Suprapubic skin (tissue), 4 donors: ENCODE data around the gene CES4A.

Experiments
- CTCF ChIP-seq, 2 donors: fragments of 200-600 bp in 1 of 2; fragments of 450-650 bp in 1 of 2; sonication (generic) in 1 of 2; IDR thresholded peaks; one replicate each; pipeline ENCODE4 v1.5.1; 2016 to 2019; ENCODE audit warnings: antibody characterized with exemption in 2 of 2, mild to moderate bottlenecking in 1 of 2, moderate library complexity in 1 of 2
- EP300 ChIP-seq: sonication (generic); formaldehyde crosslinking; IDR thresholded peaks from one replicate; pipeline ENCODE4 v1.6.1; 2017; ENCODE audit warnings: antibody characterized with exemption
- POLR2A ChIP-seq, 2 donors: fragments of 450-650 bp; IDR thresholded peaks; one replicate each; pipeline ENCODE4 v1.6.1; 2017; ENCODE audit warnings: antibody characterized with exemption in 2 of 2, mild to moderate bottlenecking in 2 of 2, moderate library complexity in 2 of 2
- POLR2AphosphoS5 ChIP-seq, 3 donors: sonication (generic); formaldehyde crosslinking; IDR thresholded peaks; one replicate each; pipeline ENCODE4 v1.6.1; 2017; ENCODE audit warnings: antibody characterized with exemption in 3 of 3

- TF ChIP-seq POLR2AphosphoS5 (IDR thresholded peaks at IDR 0.05): no peak
- no peak for TF ChIP-seq CTCF (IDR thresholded peaks at IDR 0.05)
- TF ChIP-seq POLR2A (IDR thresholded peaks at IDR 0.05): no peak
- TF ChIP-seq EP300: no peak
Observed at GRCh38 chr16:66946541-66946940, 41.8 kb upstream of the CES4A start.
